ENCODE results near the gene MKRN2.

The MKRN2 gene

DNA sequence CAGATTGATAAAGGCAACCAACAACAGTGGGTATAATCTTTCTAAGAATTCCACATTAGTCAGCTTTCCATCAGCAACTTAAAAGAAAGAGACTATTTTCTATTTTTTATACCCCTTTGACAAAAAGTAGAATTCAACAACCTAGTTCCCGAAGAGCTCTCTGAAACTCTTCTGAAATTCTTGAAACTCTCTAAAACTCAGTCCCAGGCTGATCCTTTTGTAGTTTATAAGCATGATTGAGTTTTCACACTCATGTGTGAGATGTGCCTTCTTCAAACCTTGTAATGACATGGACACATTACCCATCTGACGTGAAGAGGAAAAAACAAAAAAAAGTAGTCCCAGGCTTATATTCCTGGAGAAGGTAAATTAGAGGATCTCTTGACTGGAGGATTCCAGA is 75.6 kb downstream of the MKRN2 start:
- H3K9me3 Mint-ChIP-seq, result no peaks in the 10 kb centered on the region
- no peaks in the 10 kb centered on the region for H3K27me3 Mint-ChIP-seq (ENCODE audit: low read depth)
- peaks cover 10% of the 10 kb centered on the region for H3K36me3 Mint-ChIP-seq (ENCODE audit: low read depth)
- no peak overlapping the region for H3K4me3 Mint-ChIP-seq
- H3K27ac Mint-ChIP-seq, result peak overlapping the region in 2 of 3 experiments; percentile 39 to 51
- peaks cover 9% of the 10 kb centered on the region for H3K4me1 Mint-ChIP-seq
- TF ChIP-seq, protein P1, sequence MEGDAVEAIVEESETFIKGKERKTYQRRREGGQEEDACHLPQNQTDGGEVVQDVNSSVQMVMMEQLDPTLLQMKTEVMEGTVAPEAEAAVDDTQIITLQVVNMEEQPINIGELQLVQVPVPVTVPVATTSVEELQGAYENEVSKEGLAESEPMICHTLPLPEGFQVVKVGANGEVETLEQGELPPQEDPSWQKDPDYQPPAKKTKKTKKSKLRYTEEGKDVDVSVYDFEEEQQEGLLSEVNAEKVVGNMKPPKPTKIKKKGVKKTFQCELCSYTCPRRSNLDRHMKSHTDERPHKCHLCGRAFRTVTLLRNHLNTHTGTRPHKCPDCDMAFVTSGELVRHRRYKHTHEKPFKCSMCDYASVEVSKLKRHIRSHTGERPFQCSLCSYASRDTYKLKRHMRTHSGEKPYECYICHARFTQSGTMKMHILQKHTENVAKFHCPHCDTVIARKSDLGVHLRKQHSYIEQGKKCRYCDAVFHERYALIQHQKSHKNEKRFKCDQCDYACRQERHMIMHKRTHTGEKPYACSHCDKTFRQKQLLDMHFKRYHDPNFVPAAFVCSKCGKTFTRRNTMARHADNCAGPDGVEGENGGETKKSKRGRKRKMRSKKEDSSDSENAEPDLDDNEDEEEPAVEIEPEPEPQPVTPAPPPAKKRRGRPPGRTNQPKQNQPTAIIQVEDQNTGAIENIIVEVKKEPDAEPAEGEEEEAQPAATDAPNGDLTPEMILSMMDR (IDR thresholded peaks at IDR 0.05; ENCODE audit: unreplicated experiment in 3 of 3), result no peak

DNA sequence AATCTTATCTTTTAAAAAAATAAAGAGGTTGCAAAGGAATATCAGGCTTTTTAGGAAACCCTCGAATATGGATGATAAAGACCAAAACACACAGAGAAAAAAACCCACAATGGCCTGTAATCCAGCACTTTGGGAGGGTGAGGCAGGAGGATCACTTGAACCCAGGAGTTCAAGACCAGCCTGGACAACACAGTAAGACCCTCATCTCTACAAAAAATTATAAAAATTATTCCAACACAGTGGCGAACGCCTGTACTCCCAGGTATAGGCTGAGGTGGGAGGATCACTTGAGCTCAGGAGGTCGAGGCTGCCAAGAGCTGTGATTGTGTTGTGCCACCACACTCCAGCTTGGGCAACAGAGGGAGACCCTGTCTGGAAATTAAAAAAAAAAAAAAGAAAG is 76.2 kb downstream of the MKRN2 start:
- TF ChIP-seq, protein P1 (IDR thresholded peaks at IDR 0.05; ENCODE audit: unreplicated experiment in 3 of 3), result no peak
- no peaks in the 10 kb centered on the region for H3K9me3 Mint-ChIP-seq

More for the DNA sequence above, 76.2 kb downstream of the MKRN2 start:
- peaks cover 13% of the 10 kb centered on the region for H3K4me1 Mint-ChIP-seq
- no peaks in the 10 kb centered on the region for H3K27me3 Mint-ChIP-seq (ENCODE audit: low read depth)
- peaks cover 14% of the 10 kb centered on the region for H3K36me3 Mint-ChIP-seq (ENCODE audit: low read depth)
- H3K4me3 Mint-ChIP-seq, result no peak overlapping the region
- H3K27ac Mint-ChIP-seq, result no peak overlapping the region
